Upper lobe of left lung (tissue), 6 donors: ENCODE measurements around the gene TAS1R1. TPM values are rescaled to one million over a fixed set of nuclear protein-coding genes. Genes with fewer than 3 reads are reported as not detected.

Experiments
- ATAC-seq, 2 donors: fragments of 200-7000 bp; cut with Tn5 transposase; one replicate each; pipeline ENCODE4 v1.9.1; 2022; ENCODE audit warnings: mild to moderate bottlenecking in 2 of 2, moderate library complexity in 2 of 2; ENCODE audit not compliant: low FRiP score in 2 of 2
- DNase-seq, 2 donors: peaks; one replicate each; pipeline ENCODE4 v3.0.0-alpha.2; 2019 to 2020
- H3K27ac ChIP-seq, 4 donors: fragments of 200-600 bp; sonication (generic); one replicate each; pipeline ENCODE4 v1.5.1; 2016 to 2019
- H3K27me3 ChIP-seq, 4 donors: fragments of 200-600 bp; sonication (generic); one replicate each; pipeline ENCODE4 v1.5.1; 2017 to 2019
- H3K36me3 ChIP-seq, 4 donors: fragments of 200-600 bp; sonication (generic); one replicate each; pipeline ENCODE4 v1.5.1; 2016 to 2019
- H3K4me1 ChIP-seq, 4 donors: fragments of 200-600 bp; sonication (generic); one replicate each; pipeline ENCODE4 v1.5.1; 2018 to 2019
- H3K4me3 ChIP-seq, 4 donors: fragments of 200-600 bp; sonication (generic); one replicate each; pipeline ENCODE4 v1.5.1; 2017 to 2019; ENCODE audit warnings: mild to moderate bottlenecking in 2 of 4, moderate library complexity in 1 of 4
- H3K9me3 ChIP-seq, 4 donors: fragments of 200-600 bp; sonication (generic); one replicate each; pipeline ENCODE4 v1.5.1; 2018 to 2019
- CTCF ChIP-seq, 6 experiments: fragments of 450-650 bp in 4 of 6; fragments of 200-600 bp in 2 of 6; sonication (generic) in 2 of 6; IDR thresholded peaks; one replicate each; pipeline ENCODE4 v1.5.1; 2016 to 2019; ENCODE audit warnings: antibody characterized with exemption in 6 of 6
- EP300 ChIP-seq, 4 donors: sonication (generic); formaldehyde crosslinking; IDR thresholded peaks; one replicate each; pipeline ENCODE4 v1.5.1; 2017; ENCODE audit warnings: antibody characterized with exemption in 4 of 4, control low read depth in 2 of 4
- POLR2A ChIP-seq, 4 donors: fragments of 450-650 bp; IDR thresholded peaks; one replicate each; pipeline ENCODE4 v1.5.1; 2016 to 2017; ENCODE audit warnings: antibody characterized with exemption in 4 of 4, mild to moderate bottlenecking in 2 of 4
- POLR2AphosphoS5 ChIP-seq, 2 donors: sonication (generic); formaldehyde crosslinking; IDR thresholded peaks; one replicate each; pipeline ENCODE4 v1.5.1; 2017; ENCODE audit warnings: antibody characterized with exemption in 2 of 2
- WGBS, 2 donors: methylation state at CpG; one replicate each; pipeline ENCODE4 v1.1.5; 2017 to 2018; 5-methylcytosine and 5-hydroxymethylcytosine counted together
- total RNA-seq, 6 donors: library from RNA; depleted of rRNA in 4 of 6; stranded (reverse); fragments of >200 nt in 4 of 6; gene quantifications; one replicate each; pipeline versions ENCODE4 v1.1.0 to v1.2.1, GENCODE V29; 2016 to 2021
- donor health status: DM: no; HTN: no; CAD: no; lungs with moderate emphysema.
- donor health status: DM: no; HTN: yes; CAD: no; lungs with severe emphysema.

The TAS1R1 gene
- total RNA-seq, 6 donors from 2014 or later: 0.11 to 0.15 TPM; not detected in 4

DNA sequence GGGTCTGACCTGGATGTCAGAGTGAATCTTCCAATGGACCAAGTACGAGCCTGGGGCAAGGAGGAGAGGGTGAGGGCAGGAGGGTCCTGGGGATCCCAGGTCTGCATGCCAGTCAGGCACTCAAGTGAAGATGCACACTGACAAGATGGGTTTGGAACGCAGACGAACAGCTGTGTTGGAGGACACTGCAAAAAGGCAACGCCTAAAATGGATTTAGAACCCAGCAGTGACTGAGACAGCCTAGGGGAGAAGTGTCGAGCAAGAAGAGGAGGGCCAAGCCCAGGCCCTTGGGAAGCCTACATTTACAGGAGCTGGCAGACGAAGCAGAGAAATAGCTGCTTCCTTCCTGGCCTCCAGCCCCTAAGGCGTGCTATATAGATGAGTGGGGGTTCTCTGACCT lies 26.6 kb upstream of the TAS1R1 start:
- H3K4me1 ChIP-seq: no peaks in the 10 kb centered on the region
- DNase-seq (no peak), ATAC-seq (no peak)
- no peak overlapping the region for H3K4me3 ChIP-seq
- TF ChIP-seq CTCF (IDR thresholded peaks at IDR 0.05): no peak
- no peak for TF ChIP-seq POLR2AphosphoS5 (IDR thresholded peaks at IDR 0.05)
- TF ChIP-seq POLR2A (IDR thresholded peaks at IDR 0.05): no peak
- no peak for TF ChIP-seq EP300 (IDR thresholded peaks at IDR 0.05)
- WGBS, 2 donors: 92 to 93% methylated on average over 7 of the region's 7 CpGs
- H3K27ac ChIP-seq: no peak overlapping the region
- peaks cover 42 to 94% (median 64%) of the 10 kb centered on the region in 4 donors for H3K36me3 ChIP-seq
- no peaks in the 10 kb centered on the region for H3K27me3 ChIP-seq
- H3K9me3 ChIP-seq: no peaks in the 10 kb centered on the region

GRCh38 chr1:6530504-6531160 lies 24.5 kb upstream of the TAS1R1 start:
- Histone ChIP-seq H3K9me3 (no peaks in the 10 kb centered on the region), H3K36me3 (peaks cover 36 to 94% (median 63%) of the 10 kb centered on the region in 4 donors), H3K4me1 (peaks cover 0 to 7% (median 0%) of the 10 kb centered on the region in 4 donors), H3K27ac (no peak overlapping the region), H3K4me3 (no peak overlapping the region), H3K27me3 (no peaks in the 10 kb centered on the region)
- TF ChIP-seq CTCF (IDR thresholded peaks at IDR 0.05) (no peak), EP300 (IDR thresholded peaks at IDR 0.05) (no peak), POLR2A (IDR thresholded peaks at IDR 0.05) (no peak), POLR2AphosphoS5 (IDR thresholded peaks at IDR 0.05) (no peak)
- WGBS, 2 donors: 98 to 99% methylated on average over 13 of the region's 13 CpGs
- no peak for DNase-seq
- ATAC-seq: no peak

- Histone ChIP-seq H3K9me3 (no peaks in the 10 kb centered on the region), H3K27me3 (no peaks in the 10 kb centered on the region), H3K4me1 (peaks cover 0 to 7% (median 0%) of the 10 kb centered on the region in 4 donors), H3K4me3 (no peak overlapping the region), H3K27ac (no peak overlapping the region), H3K36me3 (peaks cover 26 to 89% (median 53%) of the 10 kb centered on the region in 4 donors)
- ATAC-seq: no peak
- DNase-seq: no peak
- WGBS, 2 donors: 94 to 95% methylated on average over 5 of the region's 5 CpGs
- TF ChIP-seq POLR2A (IDR thresholded peaks at IDR 0.05): no peak
- TF ChIP-seq POLR2AphosphoS5 (IDR thresholded peaks at IDR 0.05): no peak
- no peak for TF ChIP-seq EP300 (IDR thresholded peaks at IDR 0.05)
- no peak for TF ChIP-seq CTCF (IDR thresholded peaks at IDR 0.05)
Observed at GRCh38 chr1:6531996-6532395, 23.1 kb upstream of the TAS1R1 start.

- WGBS, 2 donors: 86 to 92% methylated on average over 8 of the region's 8 CpGs
- Histone ChIP-seq H3K27me3 (no peaks in the 10 kb centered on the region), H3K27ac (no peak overlapping the region), H3K9me3 (no peaks in the 10 kb centered on the region), H3K4me1 (peaks cover 0 to 7% (median 0%) of the 10 kb centered on the region in 4 donors), H3K36me3 (peaks cover 17 to 71% (median 39%) of the 10 kb centered on the region in 4 donors), H3K4me3 (no peak overlapping the region)
- DNase-seq: no peak
- no peak for ATAC-seq
- TF ChIP-seq POLR2AphosphoS5 (IDR thresholded peaks at IDR 0.05): no peak
- no peak for TF ChIP-seq EP300 (IDR thresholded peaks at IDR 0.05)
- no peak for TF ChIP-seq POLR2A (IDR thresholded peaks at IDR 0.05)
- TF ChIP-seq CTCF (IDR thresholded peaks at IDR 0.05): no peak
Observed at GRCh38 chr1:6534248-6534822, 20.8 kb upstream of the TAS1R1 start.
